ENCODE measurements around the gene BICD1.
"Not testable (repeated sequence)": the region's sequence is repeated elsewhere in the genome, so short reads cannot be mapped to it uniquely, and the experiment has no call there.

The BICD1 gene

DNA sequence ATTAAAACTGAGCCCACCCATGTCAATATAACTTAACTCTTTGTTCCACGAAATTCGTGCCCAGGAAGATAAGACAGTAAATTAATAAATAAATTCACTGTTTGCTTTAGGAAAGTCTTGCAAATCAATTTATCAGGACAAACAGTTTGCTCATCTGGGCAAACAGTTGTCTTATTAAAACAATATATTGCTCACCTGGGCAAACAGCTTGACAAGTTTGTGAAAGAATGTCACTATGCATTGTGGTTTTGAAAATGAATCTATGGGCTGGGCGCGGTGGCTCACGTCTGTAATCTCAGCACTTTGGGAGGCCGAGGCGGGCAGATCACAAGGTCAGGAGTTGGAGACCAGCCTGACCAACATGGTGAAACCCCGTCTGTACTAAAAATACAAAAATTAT lies 80.5 kb downstream of the BICD1 start:
- not testable (repeated sequence) for DNase-seq (ENCODE audit: low read depth in 2 of 3, low spot score in 1 of 3)

DNA sequence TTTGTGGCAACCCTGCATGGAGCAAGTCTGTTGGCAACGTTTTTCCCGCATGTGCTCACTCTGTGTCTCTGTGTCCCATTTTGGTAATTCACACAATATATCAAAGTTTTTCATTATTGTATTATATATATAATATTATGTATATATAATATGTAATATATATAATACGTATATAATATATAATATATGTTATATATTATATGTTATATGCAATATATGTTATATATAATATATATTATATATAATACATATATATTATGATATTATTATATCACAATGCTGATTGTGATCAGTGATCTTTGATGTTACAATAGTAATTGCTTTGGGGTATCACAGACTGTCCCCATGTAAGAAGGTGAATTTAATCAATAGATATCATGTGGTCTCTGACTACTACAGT lies 84.8 kb downstream of the BICD1 start:
- DNase-seq (ENCODE audit: low read depth in 2 of 3, low spot score in 1 of 3) = no peak

DNA sequence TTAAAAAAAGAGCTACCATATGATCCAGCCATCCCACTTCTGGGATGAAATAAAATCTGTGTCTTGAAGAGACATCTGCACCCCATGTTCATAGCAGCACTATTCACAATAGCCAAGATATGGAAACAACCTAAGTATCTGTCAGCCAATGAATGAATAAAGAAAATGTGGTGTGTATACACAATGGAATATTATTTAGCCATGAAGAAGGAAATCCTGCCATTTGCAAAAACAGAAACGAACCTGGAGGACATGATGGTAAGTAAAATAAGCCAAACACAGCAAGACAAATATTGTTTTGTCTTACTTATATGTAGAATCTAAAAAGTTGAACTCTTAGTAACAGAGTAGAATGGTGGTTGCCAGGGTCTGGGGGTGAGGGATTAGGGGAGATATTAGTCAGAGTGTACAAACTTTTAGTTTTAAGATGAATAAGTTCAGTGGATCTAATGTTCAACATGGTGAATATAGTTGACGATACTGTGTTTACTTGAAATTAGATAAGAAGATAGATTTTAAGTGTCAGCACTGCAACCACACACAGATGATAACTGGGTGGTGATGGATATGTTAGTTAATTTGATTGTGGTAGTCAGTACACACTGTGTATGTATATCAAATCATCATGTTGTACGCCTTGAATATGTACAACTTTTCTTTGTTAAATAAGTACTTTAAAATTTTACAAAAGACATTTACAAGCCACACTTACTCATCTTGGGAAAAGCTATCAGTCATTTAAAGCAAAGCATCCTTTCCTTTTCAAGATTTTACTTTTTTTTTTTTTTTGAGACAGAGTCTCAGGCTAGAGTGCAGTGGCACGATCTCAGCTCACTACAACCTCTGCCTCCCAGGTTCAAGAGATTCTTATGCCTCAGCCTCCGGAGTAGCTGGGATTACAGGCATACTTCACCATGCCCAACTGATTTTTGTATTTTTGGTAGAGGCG lies 89.9 kb downstream of the BICD1 start:
- DNase-seq (ENCODE audit: low read depth in 2 of 3, low spot score in 1 of 3) = no peak

DNA sequence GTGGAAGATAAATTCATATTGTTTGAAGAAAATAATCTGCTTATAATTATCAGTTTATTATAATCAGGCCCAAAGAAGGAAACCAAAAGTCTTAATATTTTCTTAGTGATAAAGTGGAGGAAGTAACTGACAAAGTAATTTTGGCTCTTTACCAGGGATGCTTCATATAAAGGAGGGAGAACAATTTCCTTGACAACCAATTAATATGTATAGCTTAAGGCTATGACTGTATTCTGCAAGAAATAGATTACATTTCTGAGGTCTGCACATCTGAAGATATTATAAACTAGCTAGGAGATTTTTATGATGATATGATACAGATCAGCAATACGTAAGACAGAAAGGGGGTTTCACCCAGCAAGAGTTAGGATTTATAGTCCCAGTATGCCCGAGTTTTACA lies 90.8 kb downstream of the BICD1 start:
- DNase-seq (ENCODE audit: low read depth in 2 of 3, low spot score in 1 of 3) = no peak

DNA sequence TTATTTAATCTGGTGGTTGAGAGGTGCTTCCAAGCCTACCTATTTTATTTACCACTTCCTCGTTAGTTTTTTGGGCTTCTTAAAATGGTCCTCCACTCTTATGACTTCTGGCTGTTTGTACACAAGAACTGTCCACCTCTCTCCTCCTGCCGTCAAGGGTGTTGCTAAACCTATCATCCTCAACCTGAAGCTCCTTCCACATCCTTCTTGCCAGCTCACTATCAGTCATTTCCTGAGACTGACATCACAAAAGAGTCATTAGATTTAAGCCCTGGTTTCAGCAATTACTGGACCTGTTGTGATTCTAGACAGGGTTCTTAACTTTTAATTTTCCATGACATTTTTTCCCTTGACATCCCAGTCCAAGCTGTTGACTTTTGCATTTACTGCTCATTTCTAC lies 91.9 kb downstream of the BICD1 start:
- DNase-seq (ENCODE audit: low read depth in 2 of 3, low spot score in 1 of 3) = peak in 1 of 3 donors; percentile 7

DNA sequence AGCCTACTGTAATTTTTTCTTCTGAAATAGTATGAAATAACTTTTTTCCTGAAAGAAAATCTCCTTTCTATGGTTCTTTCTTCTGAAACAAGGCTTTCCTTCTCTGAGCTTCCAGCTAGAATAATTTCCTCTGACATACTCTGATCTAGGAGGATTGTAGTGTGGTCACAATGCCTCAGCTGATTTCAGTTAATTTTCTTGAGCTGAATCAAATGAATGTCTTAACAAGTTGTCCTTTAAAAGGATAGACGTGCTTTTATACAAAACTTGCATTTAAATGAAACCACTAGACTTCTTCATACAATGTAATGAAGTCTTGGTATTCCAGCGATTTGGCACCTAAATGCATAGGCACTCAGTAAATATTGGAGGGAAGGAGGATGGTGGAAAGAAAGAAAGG lies 94.4 kb downstream of the BICD1 start:
- no peak for DNase-seq (ENCODE audit: low read depth in 2 of 3, low spot score in 1 of 3)

DNA sequence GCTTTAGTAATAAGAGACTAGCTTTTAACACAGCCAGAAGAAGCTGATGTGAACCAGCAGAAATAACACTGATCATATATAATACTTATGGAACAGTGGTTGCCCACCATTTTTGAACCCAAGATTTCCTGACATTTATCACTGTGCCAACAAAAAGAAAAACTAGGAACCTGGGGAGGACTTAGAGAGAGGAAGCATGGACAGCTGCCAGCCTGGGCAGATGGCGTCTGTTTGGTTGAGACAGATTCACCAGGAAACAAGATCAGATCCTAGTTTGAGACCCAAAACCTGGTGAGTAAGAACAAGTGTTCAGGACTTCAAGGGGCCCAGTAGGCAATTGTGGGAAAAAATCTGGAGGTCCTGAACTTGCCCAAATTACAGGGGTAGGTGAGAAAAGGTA lies 95.3 kb downstream of the BICD1 start:
- no peak for DNase-seq (ENCODE audit: low read depth in 2 of 3, low spot score in 1 of 3)

DNA sequence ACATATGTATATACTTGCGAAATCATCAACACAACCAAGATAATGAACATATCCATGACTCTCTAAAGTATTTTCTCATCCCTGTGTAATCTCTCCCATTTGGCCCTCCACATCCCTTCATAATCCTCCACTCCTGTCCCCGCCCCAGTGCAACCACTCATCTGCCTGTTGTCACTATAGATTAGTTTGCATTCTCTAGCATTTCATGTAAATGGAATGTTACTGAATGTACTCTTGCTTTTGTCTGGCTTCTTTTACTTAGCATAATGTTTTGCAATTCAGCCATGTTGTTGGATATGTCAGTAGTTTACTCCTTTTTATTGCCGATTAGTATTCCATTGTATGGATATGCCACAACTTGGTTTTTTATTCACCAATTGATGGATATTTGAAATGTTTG lies 99.1 kb downstream of the BICD1 start:
- no peak for DNase-seq (ENCODE audit: low read depth in 2 of 3, low spot score in 1 of 3)

DNA sequence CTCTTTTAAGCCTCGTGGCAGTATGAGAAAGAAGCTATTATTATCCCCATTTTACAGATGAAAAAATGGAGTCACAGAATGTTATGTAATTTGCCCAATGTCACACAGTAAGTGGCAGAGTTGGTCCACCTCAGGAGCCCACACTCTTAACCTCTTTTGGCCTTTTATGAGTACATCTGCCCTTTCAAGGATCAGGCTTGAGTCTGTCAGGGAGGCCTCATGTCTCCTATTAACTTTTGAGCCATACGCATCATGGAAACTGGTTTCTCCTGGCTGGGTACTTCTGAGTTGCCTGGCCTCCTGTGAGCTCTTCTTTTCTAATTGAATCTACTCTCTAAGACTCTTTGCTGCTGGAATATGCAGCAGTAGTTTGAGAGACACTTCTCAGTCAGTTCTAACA lies 101.7 kb downstream of the BICD1 start:
- DNase-seq (ENCODE audit: low read depth in 2 of 3, low spot score in 1 of 3) = no peak

DNA sequence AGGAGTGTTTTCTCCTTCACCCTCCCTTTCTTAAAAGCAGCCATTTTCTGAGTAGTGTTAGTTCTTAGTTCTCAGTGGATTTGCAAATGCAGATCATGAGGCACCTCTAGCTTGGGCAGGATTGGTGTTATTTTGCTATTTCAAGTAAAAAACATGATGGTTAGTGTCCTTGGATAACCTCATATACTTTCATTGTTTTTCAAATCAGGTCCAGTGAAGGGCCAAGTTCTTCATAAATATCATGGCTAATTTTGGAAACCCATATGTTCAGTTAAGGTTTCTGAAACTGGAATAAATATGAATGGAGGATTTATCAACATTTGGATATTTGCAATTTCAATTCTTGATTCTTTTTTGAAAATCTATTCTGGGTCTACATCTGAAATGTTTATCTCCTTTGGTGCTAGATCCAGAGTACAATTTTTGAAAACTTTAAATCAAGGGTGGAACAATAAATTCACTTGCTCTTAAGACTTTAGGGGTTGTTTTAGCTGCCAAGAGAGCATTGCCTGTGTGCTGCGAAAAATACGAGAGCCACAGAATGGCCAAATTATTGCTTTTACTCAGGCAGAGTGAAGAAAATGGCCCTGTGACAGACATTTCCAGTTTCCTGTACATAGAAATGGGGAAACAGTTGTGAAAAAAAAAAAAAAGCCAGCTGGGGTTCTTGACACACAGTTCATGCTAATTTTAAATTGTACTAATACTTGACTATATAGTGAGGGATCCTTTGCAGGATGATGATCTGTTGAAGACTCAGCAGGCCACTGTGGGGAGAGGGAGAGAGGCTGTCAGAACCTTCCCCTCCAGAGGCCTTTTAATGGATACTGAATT lies 104.6 kb downstream of the BICD1 start:
- no peak for DNase-seq (ENCODE audit: low read depth in 2 of 3, low spot score in 1 of 3)

DNA sequence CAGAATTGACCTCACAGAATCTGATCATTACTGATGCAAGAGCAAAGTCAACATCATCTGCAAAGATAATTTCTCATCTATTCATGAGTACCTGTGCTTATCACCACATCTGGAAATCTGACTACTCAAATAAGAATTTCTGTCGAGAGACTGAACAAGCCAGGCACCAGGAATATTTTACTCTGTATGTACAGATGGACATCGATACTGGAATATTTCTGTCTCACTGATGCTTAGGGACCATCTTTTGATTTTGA lies 105.2 kb downstream of the BICD1 start:
- no peak for DNase-seq (ENCODE audit: low read depth in 2 of 3, low spot score in 1 of 3)

DNA sequence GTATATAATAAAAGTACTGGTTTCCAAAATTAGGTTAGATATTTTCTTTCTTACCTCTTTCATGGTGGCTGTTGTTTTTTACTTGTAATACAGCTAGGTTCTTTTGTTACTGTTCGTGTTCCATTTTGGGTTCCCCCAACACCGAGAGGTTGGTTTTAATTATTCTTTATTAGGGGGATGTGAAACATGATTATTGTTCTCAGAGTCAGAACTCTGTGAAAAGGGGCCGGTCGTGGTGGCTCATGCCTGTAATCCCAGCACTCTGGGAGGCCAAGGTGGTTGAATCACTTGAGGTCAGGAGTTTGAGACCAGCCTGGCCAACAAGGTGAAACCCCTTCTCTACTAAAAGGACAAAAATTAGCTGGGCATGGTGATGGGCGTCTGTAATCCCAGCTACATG lies 108.1 kb downstream of the BICD1 start:
- DNase-seq (ENCODE audit: low read depth in 2 of 3, low spot score in 1 of 3) = no peak

DNA sequence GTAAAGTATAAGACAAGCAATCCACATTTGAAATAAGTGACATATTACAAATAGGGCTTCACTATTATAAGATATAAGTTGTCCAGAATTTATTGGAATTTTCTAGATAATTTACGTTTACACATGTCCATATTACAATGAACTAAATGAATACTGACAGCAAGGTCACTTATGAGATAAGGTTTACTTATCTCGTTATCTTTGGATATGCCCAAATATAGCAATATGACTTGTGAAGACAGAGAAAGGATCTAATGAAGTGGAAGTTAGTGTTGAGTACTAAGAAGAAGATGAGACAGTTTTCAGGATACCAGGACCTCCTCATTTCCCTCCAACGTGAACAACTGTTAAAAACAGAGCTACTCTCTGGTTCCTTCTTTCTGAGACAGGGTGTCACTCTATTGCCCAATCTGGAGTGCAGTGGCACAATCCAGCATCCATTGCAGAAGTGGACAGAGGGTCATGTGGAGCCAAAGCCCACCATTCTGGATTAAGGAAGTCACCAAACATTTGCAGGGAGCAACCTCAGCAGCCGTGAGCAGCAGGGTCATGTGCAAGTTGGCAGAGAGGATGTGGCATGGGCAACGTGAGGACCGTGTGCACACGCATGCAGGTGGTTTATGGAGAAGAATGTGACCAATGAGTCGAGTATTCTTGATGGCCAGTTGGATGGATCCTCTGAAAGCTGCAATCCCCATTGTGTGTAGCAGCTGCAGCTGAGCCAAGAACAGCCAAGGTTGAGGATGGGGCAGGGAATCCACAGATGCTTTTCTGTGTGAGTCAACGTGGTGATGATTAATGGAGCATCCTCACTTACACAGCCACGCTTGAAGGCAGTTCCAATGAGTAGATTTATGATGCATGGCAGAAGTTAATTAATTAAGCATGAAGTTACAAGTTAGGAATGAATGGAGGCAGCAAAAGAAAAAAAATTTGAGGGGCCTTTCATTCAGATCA lies 111.0 kb downstream of the BICD1 start:
- DNase-seq (ENCODE audit: low read depth in 2 of 3, low spot score in 1 of 3) = no peak

DNA sequence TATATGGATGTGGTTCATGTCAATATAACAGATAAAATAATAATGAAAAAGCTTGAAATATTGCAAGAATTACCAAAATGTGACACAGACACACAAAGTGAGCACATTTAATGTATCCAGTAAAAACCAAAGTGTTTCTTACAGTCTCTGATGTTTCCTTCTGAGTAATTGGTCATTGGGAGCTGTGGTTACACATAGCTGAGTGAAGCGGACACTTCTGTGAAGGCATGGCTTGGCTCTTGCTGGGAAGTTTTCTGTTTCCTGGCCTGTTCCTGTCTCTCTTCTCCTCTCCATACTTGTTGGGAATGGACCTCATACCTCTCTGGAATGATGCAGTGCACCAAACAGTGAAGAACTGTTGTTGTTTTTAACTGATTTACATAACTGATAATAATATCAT lies 117.3 kb downstream of the BICD1 start:
- DNase-seq (ENCODE audit: low read depth in 2 of 3, low spot score in 1 of 3) = no peak

DNA sequence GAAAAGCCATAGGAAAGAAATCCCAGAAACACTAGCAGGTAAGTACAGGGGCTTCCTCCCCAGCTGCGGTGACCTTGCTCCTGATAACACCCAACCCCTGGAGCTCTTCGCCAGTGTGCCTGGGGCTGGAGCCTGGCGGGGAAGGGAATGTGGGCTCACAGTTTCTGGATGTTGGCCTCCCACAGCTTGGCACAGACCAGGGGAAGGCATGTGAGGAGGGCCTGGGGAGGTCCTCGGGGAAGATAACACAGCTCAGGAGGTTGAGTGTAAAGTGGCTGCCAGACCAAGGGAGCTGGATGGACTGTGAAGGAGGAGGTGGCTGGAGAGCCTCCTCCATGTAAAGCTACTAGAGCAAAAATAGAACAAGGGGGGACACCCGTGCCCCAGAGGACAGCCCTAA lies 120.1 kb downstream of the BICD1 start:
- no peak for DNase-seq (ENCODE audit: low read depth in 2 of 3, low spot score in 1 of 3)

DNA sequence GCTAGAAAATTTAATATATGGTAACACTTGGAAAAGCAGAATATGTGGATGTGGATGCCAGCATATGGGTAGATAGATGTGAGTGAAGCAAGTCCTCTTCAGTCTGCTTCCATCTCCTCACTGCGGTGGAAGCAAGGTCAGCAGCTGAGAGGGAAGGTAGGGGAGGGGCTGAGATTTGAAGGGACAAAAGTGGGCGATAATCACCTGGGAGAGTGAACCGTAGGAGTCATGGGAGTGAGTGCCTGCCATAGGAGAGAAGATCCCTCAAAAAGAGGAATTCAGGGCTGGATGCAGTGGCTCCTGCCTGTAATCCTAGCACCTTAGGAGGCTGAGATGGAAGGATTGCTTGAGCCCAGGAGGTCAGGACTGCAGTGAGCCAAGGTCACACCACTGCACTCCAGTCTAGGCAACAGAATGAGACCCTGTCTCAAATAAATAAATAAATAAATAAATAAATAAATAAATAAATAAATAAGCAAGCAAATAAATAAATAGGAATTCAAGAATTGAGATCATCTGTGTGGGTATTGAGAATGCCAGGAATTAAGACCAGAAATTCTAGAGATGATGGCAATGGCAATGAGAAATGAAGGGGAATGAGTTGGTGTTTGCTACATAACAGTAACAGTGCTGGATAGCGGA lies 123.4 kb downstream of the BICD1 start:
- no peak for DNase-seq (ENCODE audit: low read depth in 2 of 3, low spot score in 1 of 3)

DNA sequence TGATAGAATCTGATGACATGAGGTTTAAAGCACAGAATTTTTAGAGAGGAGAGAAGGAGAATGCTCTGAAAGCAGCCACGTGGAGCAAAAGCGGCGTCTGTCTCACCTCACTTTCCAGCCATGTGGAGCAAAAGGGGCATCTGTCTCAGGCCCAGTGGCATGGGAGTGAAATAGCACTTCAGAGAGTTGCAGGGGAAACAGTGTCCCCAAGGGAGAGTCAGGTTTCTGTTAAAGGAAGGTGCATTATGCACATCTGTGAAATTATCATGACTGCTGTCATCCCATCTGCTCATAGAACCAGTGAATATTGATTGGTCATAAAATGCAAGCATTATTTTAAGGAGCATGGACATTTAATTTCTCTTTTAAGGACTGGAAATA lies 124.0 kb downstream of the BICD1 start:
- no peak for DNase-seq (ENCODE audit: low read depth in 2 of 3, low spot score in 1 of 3)

DNA sequence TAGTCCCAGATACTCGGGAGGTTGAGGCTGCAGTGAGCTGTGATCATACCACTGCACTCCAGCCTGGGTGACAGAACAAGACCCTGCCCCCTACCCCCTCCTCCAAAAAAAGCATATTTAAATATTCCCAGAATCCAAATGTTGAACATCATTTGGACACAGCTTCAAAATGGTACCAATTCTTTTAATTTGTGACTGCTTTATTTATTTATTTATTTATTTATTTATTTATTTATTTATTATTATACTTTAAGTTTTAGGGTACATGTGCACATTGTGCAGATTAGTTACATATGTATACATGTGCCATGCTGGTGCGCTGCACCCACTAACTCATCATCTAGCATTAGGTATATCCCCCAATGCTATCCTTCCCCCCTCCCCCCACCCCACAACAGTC lies 124.7 kb downstream of the BICD1 start:
- DNase-seq (ENCODE audit: low read depth in 2 of 3, low spot score in 1 of 3) = not testable (repeated sequence)

DNA sequence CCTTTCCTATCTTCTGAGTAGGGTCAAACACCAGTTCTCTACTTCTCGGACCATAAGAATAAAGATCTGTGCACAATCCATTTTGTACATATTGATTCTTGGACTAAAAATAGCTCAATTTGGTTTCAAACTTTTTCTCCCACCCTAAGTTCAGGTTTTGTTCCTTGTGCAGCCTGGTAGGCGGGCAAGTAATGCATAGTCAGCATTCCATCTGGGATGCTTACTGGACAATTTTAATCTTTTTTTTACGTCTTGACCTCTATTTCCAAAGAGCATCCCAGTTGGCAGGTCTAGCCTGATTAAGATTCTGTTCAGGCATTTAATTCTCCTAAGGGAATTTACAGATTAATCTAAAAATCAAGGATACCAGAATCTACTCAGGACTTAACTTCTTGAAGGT lies 126.9 kb downstream of the BICD1 start:
- DNase-seq (ENCODE audit: low read depth in 2 of 3, low spot score in 1 of 3) = no peak

DNA sequence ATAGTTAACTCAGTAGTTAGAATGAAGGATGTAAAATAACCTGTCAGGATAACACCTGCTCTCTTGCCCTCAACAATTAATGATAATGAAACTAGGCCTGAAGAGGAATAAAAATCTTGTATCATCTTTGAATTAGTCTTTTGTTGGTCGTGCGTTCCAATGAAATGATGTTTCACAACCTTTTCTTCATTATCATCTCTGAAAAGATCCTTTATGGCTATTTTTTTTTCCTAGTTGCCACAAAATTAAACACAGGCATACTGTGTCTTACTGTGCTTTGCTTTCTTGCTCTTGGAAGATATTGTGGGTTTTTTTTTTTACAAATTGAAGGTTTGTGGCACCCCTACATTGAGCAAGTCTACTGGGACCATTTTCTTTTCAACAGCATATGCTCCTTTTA lies 128.6 kb downstream of the BICD1 start:
- no peak for DNase-seq (ENCODE audit: low read depth in 2 of 3, low spot score in 1 of 3)

DNA sequence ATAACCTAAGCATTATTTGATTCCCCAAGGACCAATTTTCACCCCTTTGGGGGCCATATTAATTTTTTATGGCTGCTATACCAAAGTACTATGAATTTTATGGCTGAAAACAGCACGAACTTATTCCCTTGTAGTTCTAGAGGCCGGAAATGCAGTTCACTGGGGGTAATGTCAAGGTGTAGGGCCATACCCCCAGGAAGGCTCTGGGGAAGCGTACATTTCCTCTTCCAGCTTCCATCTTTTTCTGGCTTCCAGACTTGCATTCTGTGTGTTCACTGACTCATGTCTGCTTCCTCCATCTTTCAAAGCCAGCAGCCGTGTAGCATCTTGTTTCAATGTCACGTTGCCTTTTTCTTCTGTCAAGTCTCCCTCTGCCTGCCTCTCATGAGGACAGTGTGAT lies 133.5 kb downstream of the BICD1 start:
- DNase-seq (ENCODE audit: low read depth in 2 of 3, low spot score in 1 of 3) = no peak

Measured in stimulated activated CD4-positive, alpha-beta T cell treated with anti-CD3 and anti-CD28 coated beads, Interleukin-12 subunit alpha, Interleukin-12 subunit beta, amount 100 ng/mL, for 48 hours (primary cell).